ENCODE results near the gene EML1.
A peak's percentile ranks its signal among the peaks of the same experiment; 100 is the strongest.

EML1 gene

GRCh38 chr14:99929601-99930000 lies 136.4 kb downstream of the EML1 start:
- no peak overlapping the region for H3K27ac Mint-ChIP-seq
- H3K9me3 Mint-ChIP-seq = peaks cover 5% of the 10 kb centered on the region
- H3K36me3 Mint-ChIP-seq = no peaks in the 10 kb centered on the region
- no peak overlapping the region for H3K4me3 Mint-ChIP-seq
- H3K27me3 Mint-ChIP-seq = peaks cover 3% of the 10 kb centered on the region
- no peaks in the 10 kb centered on the region for H3K4me1 Mint-ChIP-seq

GRCh38 chr14:99930420-99931274 lies 137.4 kb downstream of the EML1 start:
- Mint-ChIP-seq H3K4me1 (no peaks in the 10 kb centered on the region), H3K27ac (no peak overlapping the region), H3K4me3 (no peak overlapping the region), H3K9me3 (peaks cover 5% of the 10 kb centered on the region), H3K36me3 (no peaks in the 10 kb centered on the region), H3K27me3 (peaks cover 3% of the 10 kb centered on the region)

GRCh38 chr14:99931308-99931707 lies 138.1 kb downstream of the EML1 start:
- peaks cover 3% of the 10 kb centered on the region for H3K27me3 Mint-ChIP-seq
- H3K27ac Mint-ChIP-seq = no peak overlapping the region
- H3K9me3 Mint-ChIP-seq = peaks cover 5% of the 10 kb centered on the region

GRCh38 chr14:99936056-99936455 lies 142.8 kb downstream of the EML1 start:
- Mint-ChIP-seq H3K27me3 (peaks cover 3% of the 10 kb centered on the region), H3K36me3 (no peaks in the 10 kb centered on the region), H3K4me1 (no peaks in the 10 kb centered on the region), H3K27ac (no peak overlapping the region), H3K4me3 (no peak overlapping the region), H3K9me3 (no peaks in the 10 kb centered on the region)

More at GRCh38 chr14:99931308-99931707, 138.1 kb downstream of the EML1 start:
- no peak overlapping the region for H3K4me3 Mint-ChIP-seq
- H3K36me3 Mint-ChIP-seq = no peaks in the 10 kb centered on the region
- H3K4me1 Mint-ChIP-seq = no peaks in the 10 kb centered on the region

GRCh38 chr14:99936738-99937474 lies 143.7 kb downstream of the EML1 start:
- Mint-ChIP-seq H3K4me3 (no peak overlapping the region), H3K27ac (no peak overlapping the region), H3K36me3 (no peaks in the 10 kb centered on the region), H3K9me3 (no peaks in the 10 kb centered on the region), H3K27me3 (peaks cover 1% of the 10 kb centered on the region), H3K4me1 (no peaks in the 10 kb centered on the region)

- H3K4me1 Mint-ChIP-seq = no peaks in the 10 kb centered on the region
- no peak overlapping the region for H3K27ac Mint-ChIP-seq
- H3K4me3 Mint-ChIP-seq = no peak overlapping the region
- no peaks in the 10 kb centered on the region for H3K27me3 Mint-ChIP-seq
- no peaks in the 10 kb centered on the region for H3K36me3 Mint-ChIP-seq
- H3K9me3 Mint-ChIP-seq = no peaks in the 10 kb centered on the region
Observed at GRCh38 chr14:99937475-99938244, 144.4 kb downstream of the EML1 start.

GRCh38 chr14:99938376-99938775 lies 145.2 kb downstream of the EML1 start:
- Mint-ChIP-seq H3K27ac (no peak overlapping the region), H3K36me3 (no peaks in the 10 kb centered on the region), H3K27me3 (no peaks in the 10 kb centered on the region), H3K4me1 (no peaks in the 10 kb centered on the region), H3K4me3 (no peak overlapping the region), H3K9me3 (no peaks in the 10 kb centered on the region)

- Mint-ChIP-seq H3K27me3 (no peaks in the 10 kb centered on the region), H3K4me3 (no peak overlapping the region), H3K36me3 (no peaks in the 10 kb centered on the region), H3K4me1 (no peaks in the 10 kb centered on the region), H3K27ac (no peak overlapping the region), H3K9me3 (no peaks in the 10 kb centered on the region)
Observed at GRCh38 chr14:99938896-99939295, 145.7 kb downstream of the EML1 start.

- Mint-ChIP-seq H3K4me1 (no peaks in the 10 kb centered on the region), H3K36me3 (no peaks in the 10 kb centered on the region), H3K27ac (peak overlapping the region; percentile 46), H3K9me3 (no peaks in the 10 kb centered on the region), H3K4me3 (no peak overlapping the region), H3K27me3 (no peaks in the 10 kb centered on the region)
Observed at GRCh38 chr14:99939421-99939820, 146.2 kb downstream of the EML1 start.

GRCh38 chr14:99940064-99940463 lies 146.9 kb downstream of the EML1 start:
- H3K4me3 Mint-ChIP-seq = no peak overlapping the region

GRCh38 chr14:99941211-99941610 lies 148.0 kb downstream of the EML1 start:
- Mint-ChIP-seq H3K36me3 (no peaks in the 10 kb centered on the region), H3K27ac (no peak overlapping the region), H3K27me3 (no peaks in the 10 kb centered on the region), H3K9me3 (no peaks in the 10 kb centered on the region), H3K4me1 (peaks cover under 1% of the 10 kb centered on the region), H3K4me3 (no peak overlapping the region)

More at GRCh38 chr14:99940064-99940463, 146.9 kb downstream of the EML1 start:
- H3K27me3 Mint-ChIP-seq = no peaks in the 10 kb centered on the region
- H3K4me1 Mint-ChIP-seq = no peaks in the 10 kb centered on the region
- no peak overlapping the region for H3K27ac Mint-ChIP-seq
- no peaks in the 10 kb centered on the region for H3K9me3 Mint-ChIP-seq
- no peaks in the 10 kb centered on the region for H3K36me3 Mint-ChIP-seq

GRCh38 chr14:99943620-99944019 lies 150.4 kb downstream of the EML1 start:
- Mint-ChIP-seq H3K4me1 (peaks cover 9% of the 10 kb centered on the region), H3K27ac (no peak overlapping the region), H3K9me3 (no peaks in the 10 kb centered on the region), H3K36me3 (no peaks in the 10 kb centered on the region), H3K4me3 (no peak overlapping the region), H3K27me3 (peaks cover 4% of the 10 kb centered on the region)

- H3K4me3 Mint-ChIP-seq = no peak overlapping the region
- peaks cover 9% of the 10 kb centered on the region for H3K4me1 Mint-ChIP-seq
- H3K27ac Mint-ChIP-seq = no peak overlapping the region
- H3K36me3 Mint-ChIP-seq = no peaks in the 10 kb centered on the region
- peaks cover 6% of the 10 kb centered on the region for H3K27me3 Mint-ChIP-seq
- no peaks in the 10 kb centered on the region for H3K9me3 Mint-ChIP-seq
Observed at GRCh38 chr14:99944241-99944651, 151.0 kb downstream of the EML1 start.

GRCh38 chr14:99945732-99946651 lies 152.8 kb downstream of the EML1 start:
- Mint-ChIP-seq H3K9me3 (no peaks in the 10 kb centered on the region), H3K36me3 (no peaks in the 10 kb centered on the region), H3K4me1 (peaks cover 9% of the 10 kb centered on the region), H3K27me3 (peaks cover 6% of the 10 kb centered on the region), H3K27ac (no peak overlapping the region), H3K4me3 (no peak overlapping the region)
